Type B pancreatic cell (in vitro differentiated cells): Measurements from ENCODE around the gene SMAD3. TPM values are rescaled to one million over a fixed set of nuclear protein-coding genes. Genes with fewer than 3 reads are reported as not detected.

Experiments
- DNase-seq: peaks from one replicate; pipeline ENCODE4 v3.0.0; 2021; ENCODE audit warnings: mixed read lengths; ENCODE audit not compliant: unreplicated experiment; ENCODE audit errors: extremely low spot score
- H3K27ac Mint-ChIP-seq: 2 replicates; pipeline ENCODE4 v1.8.0; 2021; ENCODE audit warnings: mild to moderate bottlenecking, mixed read lengths
- H3K27me3 Mint-ChIP-seq: 2 replicates; pipeline ENCODE4 v1.8.0; 2021; ENCODE audit warnings: mixed read lengths
- H3K36me3 Mint-ChIP-seq: 2 replicates; pipeline ENCODE4 v1.8.0; 2021; ENCODE audit warnings: mixed read lengths
- H3K4me1 Mint-ChIP-seq: one replicate; pipeline ENCODE4 v1.8.0; 2021; ENCODE audit warnings: mixed read lengths; ENCODE audit not compliant: unreplicated experiment
- H3K4me3 Mint-ChIP-seq: 2 replicates; pipeline ENCODE4 v1.8.0; 2021; ENCODE audit warnings: mild to moderate bottlenecking, mixed read lengths
- H3K9me3 Mint-ChIP-seq: 2 replicates; pipeline ENCODE4 v1.8.0; 2021; ENCODE audit warnings: mixed read lengths
- long read RNA-seq: library from polyadenylated mRNA; unstranded; transcript quantifications from one replicate; pipeline ENCODE4 v2.0.0, GENCODE V29; 2020
- total RNA-seq: library from RNA; stranded (reverse); gene quantifications from 2 replicates; pipeline ENCODE4 v1.2.1, GENCODE V29; 2021; ENCODE audit warnings: low replicate concordance
- TF ChIP-seq, protein P1 (sequence below): fragments of 200-600 bp; sonication (generic); conservative IDR thresholded peaks from 2 replicates; pipeline ENCODE4 v1.5.0; 2021; ENCODE audit warnings: antibody characterized with exemption, mild to moderate bottlenecking

SMAD3 gene
- total RNA-seq = 52.0 and 59.0 TPM in 2 replicates
- long read RNA-seq, partial matches to known transcripts = 0 of 17 reads
- long read RNA-seq, other reads (novel, unspliced or antisense) = 17 of 17 reads

- H3K4me1 Mint-ChIP-seq = peaks cover 48% of the 10 kb centered on the region
- peaks cover 8% of the 10 kb centered on the region for H3K27me3 Mint-ChIP-seq
- TF ChIP-seq, protein P1, sequence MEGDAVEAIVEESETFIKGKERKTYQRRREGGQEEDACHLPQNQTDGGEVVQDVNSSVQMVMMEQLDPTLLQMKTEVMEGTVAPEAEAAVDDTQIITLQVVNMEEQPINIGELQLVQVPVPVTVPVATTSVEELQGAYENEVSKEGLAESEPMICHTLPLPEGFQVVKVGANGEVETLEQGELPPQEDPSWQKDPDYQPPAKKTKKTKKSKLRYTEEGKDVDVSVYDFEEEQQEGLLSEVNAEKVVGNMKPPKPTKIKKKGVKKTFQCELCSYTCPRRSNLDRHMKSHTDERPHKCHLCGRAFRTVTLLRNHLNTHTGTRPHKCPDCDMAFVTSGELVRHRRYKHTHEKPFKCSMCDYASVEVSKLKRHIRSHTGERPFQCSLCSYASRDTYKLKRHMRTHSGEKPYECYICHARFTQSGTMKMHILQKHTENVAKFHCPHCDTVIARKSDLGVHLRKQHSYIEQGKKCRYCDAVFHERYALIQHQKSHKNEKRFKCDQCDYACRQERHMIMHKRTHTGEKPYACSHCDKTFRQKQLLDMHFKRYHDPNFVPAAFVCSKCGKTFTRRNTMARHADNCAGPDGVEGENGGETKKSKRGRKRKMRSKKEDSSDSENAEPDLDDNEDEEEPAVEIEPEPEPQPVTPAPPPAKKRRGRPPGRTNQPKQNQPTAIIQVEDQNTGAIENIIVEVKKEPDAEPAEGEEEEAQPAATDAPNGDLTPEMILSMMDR = no peak
- H3K4me3 Mint-ChIP-seq = peak within 1 kb of the TSS; percentile 97
- peak; percentile 90 for DNase-seq
- peaks cover 3% of the 10 kb centered on the region for H3K36me3 Mint-ChIP-seq
- no peaks in the 10 kb centered on the region for H3K9me3 Mint-ChIP-seq
- H3K27ac Mint-ChIP-seq = peak within 1 kb of the TSS; percentile 95
Observed at GRCh38 chr15:67065531-67066005, at the start of gene SMAD3. SMAD3 (plus strand) TSS chr15:67065602; CDS start chr15:67066155, 553 bp downstream.

GRCh38 chr15:67017311-67017710 lies 48.1 kb upstream of the SMAD3 start:
- Mint-ChIP-seq H3K4me3 (no peak overlapping the region), H3K9me3 (no peaks in the 10 kb centered on the region), H3K4me1 (peaks cover 3% of the 10 kb centered on the region), H3K36me3 (no peaks in the 10 kb centered on the region), H3K27me3 (peaks cover 5% of the 10 kb centered on the region), H3K27ac (no peak overlapping the region)
- TF ChIP-seq, protein P1 = no peak
- DNase-seq = no peak

GRCh38 chr15:67018026-67018425 lies 47.4 kb upstream of the SMAD3 start:
- Mint-ChIP-seq H3K4me1 (peaks cover 3% of the 10 kb centered on the region), H3K27me3 (peaks cover 5% of the 10 kb centered on the region), H3K27ac (peak overlapping the region; percentile 5), H3K9me3 (no peaks in the 10 kb centered on the region), H3K36me3 (no peaks in the 10 kb centered on the region), H3K4me3 (no peak overlapping the region)
- DNase-seq = no peak
- TF ChIP-seq, protein P1 = no peak

- Mint-ChIP-seq H3K9me3 (no peaks in the 10 kb centered on the region), H3K27me3 (peaks cover 5% of the 10 kb centered on the region), H3K4me1 (peaks cover 5% of the 10 kb centered on the region), H3K4me3 (no peak overlapping the region), H3K27ac (no peak overlapping the region), H3K36me3 (no peaks in the 10 kb centered on the region)
- TF ChIP-seq, protein P1 = no peak
- DNase-seq = no peak
Observed at GRCh38 chr15:67018441-67018840, 47.0 kb upstream of the SMAD3 start.

- H3K9me3 Mint-ChIP-seq = no peaks in the 10 kb centered on the region
- H3K36me3 Mint-ChIP-seq = no peaks in the 10 kb centered on the region
- no peak overlapping the region for H3K27ac Mint-ChIP-seq
- no peak for DNase-seq
- no peak overlapping the region for H3K4me3 Mint-ChIP-seq
- H3K27me3 Mint-ChIP-seq = peaks cover 5% of the 10 kb centered on the region
- peaks cover 8% of the 10 kb centered on the region for H3K4me1 Mint-ChIP-seq
- TF ChIP-seq, protein P1 = no peak
Observed at GRCh38 chr15:67019069-67019468, 46.3 kb upstream of the SMAD3 start.
